Muscle layer of colon (tissue), 2 donors: ENCODE measurements around the gene PDHB.

Source experiments
- H3K27ac ChIP-seq: one replicate; pipeline ENCODE4 v1.7.0; 2013; ENCODE audit warnings: low read depth, mild to moderate bottlenecking, low read length, moderate library complexity
- H3K27me3 ChIP-seq, 2 donors: one replicate each; pipeline ENCODE4 v1.7.0; 2013; ENCODE audit warnings: low read length in 2 of 2, mild to moderate bottlenecking in 2 of 2; ENCODE audit not compliant: insufficient read depth in 2 of 2, control insufficient read depth in 1 of 2
- H3K36me3 ChIP-seq: one replicate; pipeline ENCODE4 v1.7.0; 2013; ENCODE audit warnings: mild to moderate bottlenecking, low read length; ENCODE audit not compliant: insufficient read depth
- H3K4me1 ChIP-seq: one replicate; pipeline ENCODE4 v1.7.0; 2013; ENCODE audit warnings: mild to moderate bottlenecking, low read length; ENCODE audit not compliant: insufficient read depth
- H3K4me3 ChIP-seq, 2 donors: one replicate each; pipeline ENCODE4 v1.7.0; 2013; ENCODE audit warnings: low read length in 2 of 2, low read depth in 1 of 2, mild to moderate bottlenecking in 1 of 2, moderate library complexity in 1 of 2
- H3K9ac ChIP-seq: one replicate; pipeline ENCODE4 v1.7.0; 2013; ENCODE audit warnings: low read length
- H3K9me3 ChIP-seq: one replicate; pipeline ENCODE4 v1.7.0; 2013; ENCODE audit warnings: mild to moderate bottlenecking, low read length
- donor health status: abdominal sarcoma.
- donor health status: Adenocarcinoma of cecum.

The PDHB gene

GRCh38 chr3:58433400-58434167 is at the start of gene PDHB:
TSS of gene PDHB (minus strand) at chr3:58433832. CDS start at chr3:58433809, 23 bp downstream.
- H3K9me3 ChIP-seq, result no peaks in the 10 kb centered on the region
- peak within 1 kb of the TSS; percentile 68 to 94 for H3K4me3 ChIP-seq
- H3K9ac ChIP-seq, result peak within 1 kb of the TSS; percentile 81
- peak within 1 kb of the TSS; percentile 99 for H3K27ac ChIP-seq
- peaks cover 26% of the 10 kb centered on the region for H3K4me1 ChIP-seq
- no peaks in the 10 kb centered on the region for H3K27me3 ChIP-seq
- peaks cover 33% of the 10 kb centered on the region for H3K36me3 ChIP-seq

- Histone ChIP-seq H3K27me3 (no peaks in the 10 kb centered on the region), H3K36me3 (no peaks in the 10 kb centered on the region), H3K4me1 (no peaks in the 10 kb centered on the region), H3K27ac (no peak overlapping the region), H3K4me3 (no peak overlapping the region), H3K9ac (no peak overlapping the region), H3K9me3 (no peaks in the 10 kb centered on the region)
These were observed 49.4 kb upstream of the PDHB start for GRCh38 chr3:58482917-58483636.

DNA sequence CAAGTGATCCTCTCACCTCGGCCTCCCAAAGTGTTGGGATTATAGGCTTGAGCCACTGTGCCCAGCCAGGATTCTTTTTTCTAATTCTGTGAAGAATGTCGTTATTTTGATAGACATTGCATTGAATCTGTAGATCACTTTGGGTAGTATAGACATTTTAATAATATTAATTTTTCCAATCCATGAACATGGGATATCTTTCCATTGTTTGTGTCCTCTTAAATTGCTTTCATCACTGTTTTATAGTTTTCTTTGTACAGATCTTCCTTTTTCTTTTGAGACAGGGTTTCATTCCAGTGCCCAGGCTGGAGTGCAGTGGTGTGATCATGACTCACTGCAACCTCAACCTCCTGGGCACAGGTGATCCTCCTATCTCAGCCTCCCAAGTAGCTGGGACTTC is 46.7 kb upstream of the PDHB start:
- Histone ChIP-seq H3K27me3 (no peaks in the 10 kb centered on the region), H3K9ac (no peak overlapping the region), H3K36me3 (no peaks in the 10 kb centered on the region), H3K4me3 (no peak overlapping the region), H3K9me3 (no peaks in the 10 kb centered on the region), H3K27ac (no peak overlapping the region), H3K4me1 (no peaks in the 10 kb centered on the region)

GRCh38 chr3:58478781-58479180 is 45.1 kb upstream of the PDHB start:
- Histone ChIP-seq H3K4me1 (no peaks in the 10 kb centered on the region), H3K9me3 (no peaks in the 10 kb centered on the region), H3K27me3 (no peaks in the 10 kb centered on the region), H3K9ac (no peak overlapping the region), H3K4me3 (no peak overlapping the region), H3K27ac (no peak overlapping the region), H3K36me3 (no peaks in the 10 kb centered on the region)

- Histone ChIP-seq H3K9me3 (no peaks in the 10 kb centered on the region), H3K4me1 (no peaks in the 10 kb centered on the region)
These were observed 41.4 kb upstream of the PDHB start for GRCh38 chr3:58474967-58475578.

DNA sequence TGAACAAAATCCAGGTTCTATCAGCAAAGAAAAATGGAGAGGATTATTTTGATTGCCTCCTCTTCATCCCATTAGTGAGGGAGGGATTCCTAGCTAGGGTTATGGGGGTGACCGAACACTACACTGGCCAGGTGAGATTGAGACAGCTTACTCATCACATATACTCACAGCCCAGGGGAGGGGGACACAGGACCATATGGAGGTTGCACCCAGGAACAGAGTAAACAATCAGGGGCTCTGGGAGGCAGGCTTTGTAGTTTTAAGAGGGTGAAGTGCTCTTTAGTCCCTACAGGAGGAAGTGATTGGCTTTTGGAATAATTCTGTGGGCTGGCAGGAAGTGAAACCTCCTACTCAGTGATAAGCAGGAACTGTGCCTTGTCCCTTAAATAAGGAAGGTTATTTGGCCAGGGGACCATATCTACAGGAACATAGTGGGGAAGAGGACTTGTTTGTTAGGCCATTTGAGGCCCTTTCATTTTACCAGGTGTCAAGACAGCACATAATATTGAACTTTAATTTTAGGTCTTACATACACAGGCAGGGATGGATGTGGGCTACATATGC is 40.8 kb upstream of the PDHB start:
- no peak overlapping the region for H3K27ac ChIP-seq
- no peaks in the 10 kb centered on the region for H3K36me3 ChIP-seq
- H3K4me3 ChIP-seq, result no peak overlapping the region
- no peak overlapping the region for H3K9ac ChIP-seq
- H3K9me3 ChIP-seq, result no peaks in the 10 kb centered on the region
- no peaks in the 10 kb centered on the region for H3K27me3 ChIP-seq
- no peaks in the 10 kb centered on the region for H3K4me1 ChIP-seq

More at GRCh38 chr3:58474967-58475578, 41.4 kb upstream of the PDHB start:
- Histone ChIP-seq H3K4me3 (no peak overlapping the region), H3K36me3 (no peaks in the 10 kb centered on the region), H3K27ac (no peak overlapping the region), H3K9ac (no peak overlapping the region), H3K27me3 (no peaks in the 10 kb centered on the region)

GRCh38 chr3:58473275-58473674 is 39.6 kb upstream of the PDHB start:
- no peak overlapping the region for H3K9ac ChIP-seq
- no peaks in the 10 kb centered on the region for H3K9me3 ChIP-seq
- no peak overlapping the region for H3K27ac ChIP-seq
- no peak overlapping the region for H3K4me3 ChIP-seq
- no peaks in the 10 kb centered on the region for H3K4me1 ChIP-seq
- H3K27me3 ChIP-seq, result no peaks in the 10 kb centered on the region
- no peaks in the 10 kb centered on the region for H3K36me3 ChIP-seq

DNA sequence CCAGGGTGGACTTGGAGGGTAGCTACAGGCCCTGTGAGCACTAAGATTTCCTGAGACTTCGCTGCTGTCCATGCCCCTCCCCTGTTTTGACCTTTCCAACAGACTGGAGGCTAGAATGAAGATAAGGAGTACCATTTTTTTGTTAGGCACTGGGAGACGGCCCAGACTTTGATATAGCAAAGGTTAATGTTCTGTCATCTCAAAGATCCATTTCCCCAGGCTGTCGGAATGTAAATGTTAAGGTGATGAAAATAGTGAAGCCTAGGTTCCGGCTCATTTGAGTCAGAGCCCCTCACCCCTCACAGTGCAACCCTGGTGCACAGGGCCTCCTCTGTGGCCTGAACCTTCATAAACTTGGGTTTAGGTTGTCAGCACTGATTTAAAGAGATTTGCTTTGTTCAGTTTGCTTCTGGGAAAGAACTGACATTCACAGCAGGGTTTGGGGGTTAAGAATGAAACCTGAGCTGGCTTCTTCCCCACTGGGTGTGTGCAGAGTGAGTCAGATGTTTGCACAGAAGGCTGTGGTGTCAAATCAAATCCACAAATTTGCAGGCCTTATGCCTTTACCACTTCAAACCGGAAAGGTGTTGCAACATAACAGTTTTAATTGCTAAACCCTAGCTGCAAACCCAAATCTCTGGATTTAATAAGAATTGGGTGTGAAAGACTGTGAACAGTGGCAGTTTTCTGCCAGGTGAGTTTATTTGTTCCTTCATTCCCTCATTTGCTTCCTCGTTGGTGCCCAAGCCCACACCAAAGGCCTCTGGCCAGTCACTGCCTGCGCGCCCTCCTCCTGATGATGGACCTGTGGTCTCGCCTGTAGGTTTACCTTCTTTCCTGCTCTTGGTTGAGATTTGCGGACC is 37.6 kb upstream of the PDHB start:
- H3K4me3 ChIP-seq, result no peak overlapping the region
- no peaks in the 10 kb centered on the region for H3K27me3 ChIP-seq
- H3K27ac ChIP-seq, result no peak overlapping the region
- no peaks in the 10 kb centered on the region for H3K36me3 ChIP-seq
- no peaks in the 10 kb centered on the region for H3K4me1 ChIP-seq
- no peak overlapping the region for H3K9ac ChIP-seq
- H3K9me3 ChIP-seq, result no peaks in the 10 kb centered on the region

GRCh38 chr3:58470363-58471024 is 36.9 kb upstream of the PDHB start:
- Histone ChIP-seq H3K9me3 (no peaks in the 10 kb centered on the region), H3K27ac (no peak overlapping the region), H3K9ac (no peak overlapping the region)

GRCh38 chr3:58469096-58469495 is 35.5 kb upstream of the PDHB start:
- Histone ChIP-seq H3K4me1 (no peaks in the 10 kb centered on the region), H3K9ac (no peak overlapping the region), H3K27me3 (no peaks in the 10 kb centered on the region), H3K27ac (no peak overlapping the region), H3K36me3 (no peaks in the 10 kb centered on the region), H3K9me3 (no peaks in the 10 kb centered on the region), H3K4me3 (no peak overlapping the region)

More at GRCh38 chr3:58470363-58471024, 36.9 kb upstream of the PDHB start:
- Histone ChIP-seq H3K4me1 (no peaks in the 10 kb centered on the region), H3K27me3 (no peaks in the 10 kb centered on the region), H3K4me3 (no peak overlapping the region), H3K36me3 (no peaks in the 10 kb centered on the region)
